ENCODE results near the gene SNX2.

DNA sequence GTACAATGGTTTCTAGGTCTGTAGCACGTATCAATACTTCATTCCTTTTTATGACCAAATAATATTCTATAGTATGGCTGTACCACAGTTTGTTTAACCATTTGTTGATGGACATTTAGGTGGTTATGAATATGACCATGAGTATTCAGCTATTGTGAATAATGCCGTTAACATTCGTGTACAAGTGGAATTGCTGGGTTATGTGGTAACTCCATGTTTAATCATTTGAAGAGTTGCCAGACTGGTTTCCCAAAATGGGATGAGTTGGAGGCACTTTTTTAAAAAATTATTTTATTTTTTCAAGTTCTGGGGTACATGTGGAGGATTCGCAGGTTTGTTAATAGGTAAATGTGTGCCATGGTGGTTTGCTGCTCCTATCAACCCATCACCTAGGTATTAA, 4.6 kb downstream of the SNX2 start:
- TF ChIP-seq SETDB1 (IDR thresholded peaks at IDR 0.05; ENCODE audit: low read length), result no peak
- TF ChIP-seq, protein P1, sequence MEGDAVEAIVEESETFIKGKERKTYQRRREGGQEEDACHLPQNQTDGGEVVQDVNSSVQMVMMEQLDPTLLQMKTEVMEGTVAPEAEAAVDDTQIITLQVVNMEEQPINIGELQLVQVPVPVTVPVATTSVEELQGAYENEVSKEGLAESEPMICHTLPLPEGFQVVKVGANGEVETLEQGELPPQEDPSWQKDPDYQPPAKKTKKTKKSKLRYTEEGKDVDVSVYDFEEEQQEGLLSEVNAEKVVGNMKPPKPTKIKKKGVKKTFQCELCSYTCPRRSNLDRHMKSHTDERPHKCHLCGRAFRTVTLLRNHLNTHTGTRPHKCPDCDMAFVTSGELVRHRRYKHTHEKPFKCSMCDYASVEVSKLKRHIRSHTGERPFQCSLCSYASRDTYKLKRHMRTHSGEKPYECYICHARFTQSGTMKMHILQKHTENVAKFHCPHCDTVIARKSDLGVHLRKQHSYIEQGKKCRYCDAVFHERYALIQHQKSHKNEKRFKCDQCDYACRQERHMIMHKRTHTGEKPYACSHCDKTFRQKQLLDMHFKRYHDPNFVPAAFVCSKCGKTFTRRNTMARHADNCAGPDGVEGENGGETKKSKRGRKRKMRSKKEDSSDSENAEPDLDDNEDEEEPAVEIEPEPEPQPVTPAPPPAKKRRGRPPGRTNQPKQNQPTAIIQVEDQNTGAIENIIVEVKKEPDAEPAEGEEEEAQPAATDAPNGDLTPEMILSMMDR (IDR thresholded peaks at IDR 0.05 in 2 of 3, conservative IDR thresholded peaks at IDR 0.05 in 1 of 3; ENCODE audit: insufficient read depth in 2 of 3, low read depth in 1 of 3, low read length in 3 of 3), result no peak
- no peak for TF ChIP-seq JUND (IDR thresholded peaks at IDR 0.05; ENCODE audit: borderline replicate concordance, low read depth, low read length)
- no peak for TF ChIP-seq JUND (tag; IDR thresholded peaks at IDR 0.05; ENCODE audit: borderline replicate concordance, low read depth, low read length)
- TF ChIP-seq ZBED1 (IDR thresholded peaks at IDR 0.05), result no peak

All from K562 (cell line).